HUDEP-2 (cell line): ENCODE results near the gene FBXL22.

Source experiments
- DNase-seq, 76 experiments: peaks; one replicate each; lab custom pipeline; 2025; ENCODE audit not compliant: unreplicated experiment in 76 of 76; lab: John Stamatoyannopoulos, UW

The FBXL22 gene

DNA sequence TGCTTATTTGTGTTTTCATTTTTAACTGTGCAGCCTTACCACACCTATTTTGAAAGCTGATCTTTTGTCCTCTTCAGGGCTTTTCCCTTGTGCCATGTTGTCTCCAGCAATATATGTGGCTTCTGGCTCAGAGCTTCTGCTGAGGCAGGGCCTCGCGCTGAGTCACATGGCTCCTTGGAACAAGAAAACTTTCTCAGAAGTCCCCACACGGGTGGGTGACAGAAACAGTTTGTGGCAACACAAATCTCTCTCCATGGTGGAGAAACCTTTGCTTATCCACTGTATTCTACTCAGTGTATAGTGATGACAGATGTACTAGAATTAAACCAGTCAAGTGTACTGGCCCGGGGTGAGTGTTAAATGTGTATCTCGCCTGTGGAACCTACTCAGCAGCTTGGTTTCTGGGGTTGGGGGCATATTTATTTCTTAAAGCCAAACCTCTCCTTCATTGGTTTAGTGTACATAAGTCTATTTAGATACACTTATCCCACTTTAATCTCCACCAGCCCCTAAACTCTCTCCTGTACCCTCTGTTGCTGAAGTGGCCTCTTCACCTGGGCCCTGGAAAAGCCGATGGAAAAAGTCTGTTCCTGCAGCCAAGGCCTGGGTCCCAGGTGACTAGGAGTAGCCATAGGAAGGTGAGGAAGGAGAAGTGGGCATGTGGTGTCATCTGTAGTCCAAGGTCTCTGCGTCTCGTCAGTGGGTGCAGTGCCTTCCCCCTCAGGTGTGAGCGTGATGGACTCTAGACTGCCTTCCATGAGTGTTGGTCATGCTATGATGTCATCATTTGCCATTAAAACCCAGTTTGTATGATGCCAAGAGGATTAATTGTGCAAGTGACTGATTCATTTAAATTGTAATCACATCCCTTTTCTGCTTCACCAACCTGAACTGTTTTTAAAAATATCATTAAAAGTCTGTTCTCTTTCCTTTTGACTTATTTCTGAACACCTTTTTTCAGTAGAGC is 3.2 kb upstream of the FBXL22 start:
- peak in 1 of 76 experiments; percentile 2 for DNase-seq

DNA sequence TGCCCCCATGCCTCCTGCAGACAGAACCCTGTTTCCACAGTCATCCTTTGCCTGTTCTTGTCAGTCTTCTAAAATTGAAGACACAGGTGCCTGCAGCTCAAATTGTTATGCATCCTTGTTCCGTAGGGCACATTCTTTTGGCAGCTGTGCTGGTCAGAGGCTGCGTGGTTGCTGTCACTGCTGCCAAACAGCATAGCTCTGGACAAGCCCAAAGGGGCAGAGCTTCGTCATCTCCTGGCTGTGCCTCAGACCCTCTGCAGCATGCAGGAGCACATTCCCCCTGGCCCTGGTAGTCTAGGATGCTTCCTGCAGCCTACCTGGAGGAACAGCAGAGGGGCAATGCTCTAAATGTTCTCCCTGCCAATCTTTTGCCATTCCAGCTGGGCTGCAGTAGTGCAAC is 2.1 kb upstream of the FBXL22 start:
- no peak for DNase-seq

DNA sequence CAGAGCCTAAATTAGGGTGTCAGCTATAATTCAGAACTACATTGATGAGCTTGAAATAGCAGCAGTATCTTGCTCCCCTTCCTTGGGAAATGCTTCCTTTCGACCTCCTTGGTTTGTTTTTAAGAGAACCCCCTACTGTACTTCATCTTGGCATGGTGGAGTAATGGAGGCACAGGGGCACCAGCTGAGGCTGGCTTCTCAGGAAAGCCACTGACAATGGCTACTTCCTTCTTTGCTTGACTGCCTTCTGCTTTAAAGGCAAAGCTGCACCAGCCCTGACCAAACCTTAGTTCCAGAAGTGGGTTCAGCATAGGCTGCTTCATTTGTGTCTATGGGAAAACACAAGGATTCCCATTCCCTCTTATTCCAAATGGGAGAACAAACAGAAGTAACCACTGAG is 1.5 kb upstream of the FBXL22 start:
- no peak for DNase-seq

DNA sequence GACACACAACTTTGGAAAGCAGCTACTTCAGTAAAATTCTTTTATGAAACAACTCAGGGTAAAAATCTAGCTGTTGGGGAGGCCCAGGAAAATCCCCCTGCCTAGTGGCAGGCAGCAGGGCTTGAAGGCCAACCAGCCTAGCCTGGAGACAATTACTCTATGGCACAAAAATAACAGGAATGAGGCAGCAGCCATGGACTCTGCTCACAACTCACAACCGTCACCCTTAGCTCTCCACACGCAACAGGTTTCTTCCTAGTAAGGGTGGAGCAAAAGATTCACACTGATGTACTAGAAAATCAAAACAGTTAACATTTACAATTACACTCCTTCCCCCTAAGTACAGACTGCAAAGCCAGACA is 530 bp upstream of the FBXL22 start:
- no peak for DNase-seq

DNA sequence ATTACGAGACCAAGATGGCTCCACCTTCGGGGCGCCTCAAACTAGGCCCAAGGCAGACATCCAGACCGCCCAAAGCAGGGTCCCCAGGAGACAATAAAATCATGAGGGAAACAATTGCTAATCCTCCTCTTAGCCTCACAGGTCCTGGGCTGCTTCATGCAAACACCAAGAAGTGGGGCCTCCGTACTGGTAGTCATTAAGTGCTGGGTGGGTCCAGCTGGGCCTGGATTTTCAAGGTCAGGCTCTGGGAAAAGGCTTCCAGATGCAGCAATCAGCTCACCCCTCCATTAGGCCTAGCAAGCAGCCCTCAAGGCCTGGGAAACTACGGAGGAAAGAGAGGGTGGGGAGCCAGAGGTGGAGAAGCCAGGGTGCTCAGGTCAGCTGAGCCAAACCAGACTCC is 634 bp downstream of the FBXL22 start:
- no peak for DNase-seq

DNA sequence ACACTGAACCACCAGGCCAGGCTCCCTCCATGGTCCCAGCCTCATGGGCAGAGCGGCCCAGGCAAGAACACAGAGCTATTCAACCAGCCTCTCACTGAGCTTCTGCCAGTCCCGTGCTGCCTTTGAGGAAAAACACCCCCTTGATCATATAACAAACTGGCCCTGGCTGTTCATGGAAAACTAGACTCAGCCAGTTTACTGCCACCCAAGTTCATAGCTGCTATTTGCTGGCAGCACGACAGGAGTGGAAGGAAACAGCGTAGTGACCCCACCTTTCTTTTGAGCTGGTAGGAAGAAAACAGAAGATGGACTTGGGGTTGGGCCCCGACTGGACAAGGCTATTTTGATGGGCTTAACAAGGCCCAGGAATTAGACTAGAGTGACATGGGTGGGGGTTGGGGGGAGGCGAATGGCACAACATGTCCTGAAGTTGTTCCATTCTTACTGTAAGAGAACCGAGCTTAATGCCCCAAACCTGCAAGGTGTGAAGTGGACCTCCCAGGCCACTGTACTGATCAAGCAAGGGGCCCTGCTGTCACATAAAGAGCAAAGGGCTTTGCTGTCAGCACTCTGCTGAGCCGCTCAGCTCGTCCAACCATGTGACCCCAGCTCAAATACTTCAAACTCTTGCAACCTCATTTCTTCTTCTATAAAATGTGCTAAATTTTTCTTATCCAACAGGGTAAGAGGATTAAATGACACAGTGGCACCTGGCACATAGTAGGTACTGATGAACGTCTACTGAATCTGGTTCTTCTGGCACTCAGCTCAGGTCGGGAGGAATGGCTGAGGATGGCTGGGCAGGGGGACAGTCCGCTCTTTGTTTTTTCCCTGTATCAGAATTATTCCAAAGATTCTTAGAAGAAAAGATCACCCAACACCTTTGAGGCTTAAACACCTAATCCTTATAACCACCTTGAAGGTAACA is 1.6 kb downstream of the FBXL22 start:
- DNase-seq = peak in 15 of 76 experiments; percentile 2 to 40 (median 11)

DNA sequence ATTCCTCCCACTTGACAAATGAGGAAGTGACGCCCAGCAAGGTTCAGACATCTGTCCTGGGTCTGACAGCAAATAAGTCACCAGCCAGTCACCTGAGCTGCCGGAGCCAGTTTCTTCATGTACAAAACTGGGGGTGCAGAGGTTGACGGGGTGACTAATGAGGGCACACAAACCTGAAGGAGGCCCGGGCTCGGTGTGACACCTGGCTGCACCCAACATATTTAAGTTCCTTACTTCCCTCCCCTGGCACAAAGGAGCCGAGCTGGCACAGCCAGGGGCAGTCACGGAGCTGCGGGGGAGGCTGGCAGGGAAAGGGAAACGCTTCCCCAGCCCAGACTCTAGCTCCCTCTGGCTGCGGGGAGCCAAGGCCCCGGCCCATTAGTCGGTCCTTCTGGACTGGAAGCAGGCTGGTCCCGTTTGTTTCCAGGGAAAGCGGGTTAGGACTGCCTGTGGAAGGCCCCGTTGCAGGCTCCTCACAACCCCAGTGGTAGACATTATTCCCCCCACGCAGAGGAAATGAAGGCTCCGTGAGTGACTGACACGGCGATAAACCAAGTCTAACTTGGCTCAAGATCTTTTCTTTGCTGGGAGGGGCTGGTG is 2.3 kb downstream of the FBXL22 start:
- DNase-seq = peak in 57 of 76 experiments; percentile 15 to 66 (median 43)

DNA sequence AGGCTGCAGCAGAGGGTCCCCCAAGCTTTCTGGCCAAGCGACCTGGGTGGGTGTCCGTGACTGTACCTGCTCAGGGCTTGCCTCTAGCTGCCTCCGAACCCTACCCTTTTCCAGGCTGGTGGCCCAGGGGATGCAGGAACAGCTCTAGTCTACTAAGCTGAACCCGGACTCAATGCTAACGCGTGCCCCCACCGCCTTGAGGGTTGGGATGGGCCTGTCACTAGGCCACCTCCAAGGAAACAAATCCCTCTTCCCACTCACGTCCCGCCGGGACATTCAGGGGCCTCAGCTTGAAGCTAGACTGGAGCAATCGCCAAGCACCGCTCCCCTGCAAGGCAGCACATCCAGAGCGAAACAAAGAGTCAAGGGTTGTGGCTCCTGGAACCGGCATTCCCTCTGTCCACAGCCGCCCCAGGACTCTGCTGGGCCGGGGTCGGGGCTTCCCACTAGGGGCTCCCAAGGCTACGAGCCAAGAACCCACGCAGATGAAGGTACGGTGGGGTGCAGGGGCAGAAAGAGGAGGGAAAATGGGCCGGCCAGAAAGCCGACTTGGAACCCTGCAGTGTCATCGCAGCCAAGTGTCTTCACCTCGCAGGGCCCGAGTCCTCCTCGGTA is 2.9 kb downstream of the FBXL22 start:
- peak in 21 of 76 experiments; percentile 7 to 73 (median 40) for DNase-seq

DNA sequence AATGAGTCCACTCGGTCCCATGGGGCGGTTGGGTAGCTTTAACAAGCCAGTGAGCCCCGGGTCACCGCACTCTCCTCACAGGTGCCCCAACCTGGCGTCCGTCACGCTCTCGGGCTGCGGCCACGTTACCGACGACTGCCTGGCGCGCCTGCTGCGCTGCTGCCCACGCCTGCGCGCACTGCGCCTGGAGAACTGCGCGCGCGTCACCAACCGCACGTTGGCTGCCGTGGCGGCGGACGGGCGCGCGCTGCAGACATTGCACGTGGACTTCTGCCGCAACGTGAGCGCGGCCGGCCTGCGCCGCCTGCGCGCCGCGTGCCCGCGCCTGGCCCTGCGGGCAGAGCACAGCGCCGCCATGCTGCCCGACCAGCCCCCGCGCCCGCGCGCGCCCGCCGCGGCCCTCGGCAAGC is 3.4 kb downstream of the FBXL22 start:
- peak in 74 of 76 experiments; percentile 21 to 92 (median 81) for DNase-seq

DNA sequence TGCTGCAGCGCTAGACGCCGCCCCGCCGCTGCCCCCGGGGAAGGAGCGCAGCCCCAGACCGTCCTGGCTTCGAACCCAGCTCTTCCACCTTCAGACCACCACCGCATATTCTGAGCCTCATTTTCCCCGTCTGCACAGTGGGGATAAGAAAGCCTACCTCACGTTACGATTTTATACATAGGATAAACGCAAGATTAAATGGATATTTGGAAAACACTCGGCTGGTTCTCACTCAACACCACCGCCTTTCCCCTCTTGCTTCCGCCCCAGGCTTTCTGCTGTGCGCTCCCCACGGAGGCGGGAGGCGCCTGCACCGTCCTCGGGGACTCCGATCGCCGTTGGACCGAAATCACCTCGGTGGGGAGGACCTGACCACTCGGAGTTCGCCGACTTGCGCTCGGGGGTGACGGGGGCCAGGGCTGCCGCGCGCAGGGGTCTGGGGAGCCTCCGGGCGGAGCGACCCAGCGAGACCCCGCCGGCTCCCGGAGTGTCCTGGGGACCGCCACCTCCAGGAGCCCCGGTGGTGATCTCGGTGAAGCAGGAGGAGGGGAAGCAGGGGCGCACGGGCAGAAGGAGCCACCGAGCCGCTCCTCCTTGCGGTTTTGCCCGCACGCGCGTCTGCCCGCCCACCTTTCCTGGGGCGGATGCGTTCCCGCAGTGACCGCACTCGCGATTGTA is 4.0 kb downstream of the FBXL22 start:
- DNase-seq = peak in 32 of 76 experiments; percentile 2 to 64 (median 30)

DNA sequence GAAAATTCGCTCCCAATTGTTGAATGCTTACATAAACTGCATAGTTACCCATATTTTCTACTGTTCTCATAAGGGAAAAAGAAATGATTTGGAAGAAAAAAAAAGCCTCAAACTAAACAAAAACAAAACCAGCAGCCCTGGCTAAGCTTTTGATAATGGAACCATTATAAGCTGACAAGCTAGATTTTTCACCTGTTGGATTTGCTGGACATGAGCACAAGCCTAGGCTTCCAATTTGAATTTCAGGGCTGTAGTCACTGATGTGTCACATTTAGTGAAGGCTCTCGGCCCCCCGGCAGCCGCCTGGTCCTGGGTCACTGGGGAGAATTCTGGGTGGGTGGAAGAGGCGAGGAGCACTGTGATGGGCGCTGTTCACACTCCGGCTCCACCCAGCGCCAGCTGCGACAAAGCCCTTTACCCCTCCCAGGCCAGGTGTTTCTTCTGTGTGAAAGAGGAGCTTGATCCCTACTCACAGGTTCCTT is 4.6 kb downstream of the FBXL22 start:
- peak in 1 of 76 experiments; percentile 36 for DNase-seq

DNA sequence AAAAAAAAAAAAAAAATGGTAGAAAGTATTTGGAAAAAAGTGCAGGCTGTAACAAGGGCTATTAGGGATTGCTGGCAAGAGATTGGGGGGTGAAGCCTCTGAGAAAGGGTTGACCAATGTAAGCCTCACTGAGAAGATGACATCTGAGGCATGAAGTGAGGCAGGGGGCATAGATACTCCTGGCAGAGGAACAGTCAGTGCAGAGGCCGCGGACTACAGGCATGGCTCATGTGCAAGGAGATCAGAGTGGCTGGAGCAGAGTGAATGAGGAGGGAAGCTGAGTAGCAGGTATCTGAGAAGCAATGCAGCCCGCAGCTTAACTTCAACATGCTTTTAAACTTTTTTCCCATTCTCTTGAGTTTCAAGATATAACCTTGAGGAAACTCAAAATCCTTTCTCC is 5.4 kb downstream of the FBXL22 start:
- DNase-seq = no peak

DNA sequence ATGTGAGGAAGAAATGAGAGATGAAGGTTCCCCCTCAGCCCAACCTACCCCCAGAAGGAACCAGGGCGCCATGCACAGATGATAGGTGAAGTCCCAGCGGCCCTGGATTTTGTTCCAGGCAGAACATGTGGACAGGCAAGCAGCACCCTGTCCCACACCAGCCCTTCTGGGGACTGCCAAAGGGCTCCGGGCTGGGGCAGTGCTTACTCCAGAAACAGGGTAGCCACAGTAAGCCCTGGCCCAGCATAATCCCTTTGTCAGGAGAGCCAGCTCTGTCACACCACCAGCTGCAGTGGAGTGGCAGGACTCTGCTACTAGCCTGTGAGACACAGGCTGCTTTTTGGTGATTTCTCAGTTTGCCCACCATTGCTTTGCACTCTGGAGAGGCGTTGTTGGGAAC is 6.3 kb downstream of the FBXL22 start:
- DNase-seq = no peak

DNA sequence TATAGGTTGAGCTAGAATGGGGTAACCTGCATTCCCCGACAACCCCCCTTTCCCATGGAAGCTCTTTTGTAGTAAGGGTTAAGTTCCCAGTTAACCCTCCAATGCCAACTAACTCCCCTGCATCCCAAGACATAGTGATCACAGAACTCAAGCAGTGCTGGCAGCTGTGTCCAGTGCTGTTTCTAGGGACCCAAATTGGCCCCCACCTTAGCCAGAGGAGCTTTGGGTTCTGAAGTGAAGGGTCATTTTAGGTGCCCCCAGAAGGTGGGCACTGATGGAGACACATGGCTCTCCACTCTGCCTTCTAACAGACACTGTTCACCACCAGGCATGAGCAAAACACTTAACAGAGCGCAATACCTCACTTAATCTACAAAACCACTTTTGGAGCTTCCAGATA is 7.1 kb downstream of the FBXL22 start:
- no peak for DNase-seq

DNA sequence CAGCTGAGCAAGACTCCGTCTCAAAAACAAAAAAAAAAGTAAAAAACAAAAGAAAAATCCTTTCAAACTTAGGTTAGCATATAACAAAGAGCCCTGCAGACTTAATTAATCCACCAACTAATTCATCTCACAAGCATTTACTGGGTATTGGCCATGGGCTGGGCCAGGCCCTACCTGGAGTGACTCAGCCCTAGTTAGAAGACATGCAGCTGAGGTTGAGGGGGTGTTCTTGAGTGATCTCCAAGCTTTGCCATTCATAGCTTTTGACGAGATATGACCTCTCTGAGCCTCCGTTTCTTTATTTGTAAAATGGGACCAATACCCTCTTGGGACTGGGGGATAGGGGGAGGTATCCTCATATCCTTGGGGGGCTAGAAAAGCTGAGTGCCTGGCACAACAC is 7.8 kb downstream of the FBXL22 start:
- DNase-seq = no peak

DNA sequence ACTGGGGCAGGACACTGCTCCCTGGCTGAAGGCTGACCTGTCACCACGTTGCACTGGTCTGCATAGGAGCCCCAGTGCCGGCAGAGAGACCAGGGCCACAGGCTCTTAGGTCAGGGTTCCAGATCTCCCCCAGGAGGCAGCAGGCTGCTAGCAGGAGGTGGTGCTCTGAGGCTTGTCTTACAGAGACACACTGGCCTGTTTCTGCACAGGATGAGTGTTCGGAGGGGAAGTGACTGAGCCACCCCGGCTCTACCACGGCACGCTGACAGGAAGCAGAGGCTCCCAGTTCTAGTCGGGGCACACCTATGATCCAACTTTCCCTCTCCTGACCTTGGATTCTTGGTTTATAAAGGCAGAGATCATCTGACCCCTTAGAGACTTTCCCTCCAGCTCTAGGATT is 8.6 kb downstream of the FBXL22 start:
- no peak for DNase-seq

DNA sequence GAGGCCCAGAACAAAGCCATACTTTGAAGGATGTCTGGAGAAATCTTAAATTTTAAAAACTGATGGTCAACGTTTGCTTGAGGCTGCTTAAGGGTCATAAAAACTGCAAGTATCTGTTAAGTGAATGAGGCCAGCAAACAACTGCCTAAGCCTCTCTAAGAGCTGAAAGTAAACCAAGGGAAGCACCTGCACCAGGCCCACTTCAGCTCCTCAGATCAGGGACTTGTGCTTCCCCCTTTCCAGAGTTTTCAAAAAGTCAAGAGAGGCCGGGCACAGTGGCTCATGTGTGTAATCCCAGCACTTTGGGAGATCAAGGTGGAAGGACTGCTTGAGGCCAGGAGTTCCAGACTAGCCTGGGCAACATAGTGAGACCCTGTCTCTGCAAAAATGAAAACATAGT is 9.1 kb downstream of the FBXL22 start:
- no peak for DNase-seq

DNA sequence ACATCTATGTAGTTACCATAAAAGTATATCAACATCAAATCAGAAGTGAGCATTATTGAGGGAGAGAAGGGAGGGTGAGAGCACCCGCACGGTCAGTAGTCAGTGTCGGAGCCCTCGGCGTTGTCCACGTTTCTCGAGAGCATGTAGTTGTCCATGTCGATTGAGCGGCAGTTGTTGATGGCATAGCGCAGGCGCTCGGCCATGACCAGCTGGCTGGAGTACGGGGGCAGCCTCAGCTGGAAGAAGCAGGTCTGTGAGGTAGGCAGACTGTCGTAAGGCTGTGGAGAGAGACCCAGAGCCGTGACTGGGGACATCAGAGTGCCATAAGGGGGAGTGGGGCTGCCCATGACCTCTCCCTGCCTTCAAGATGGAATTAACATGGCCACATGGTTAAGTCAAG is 11.8 kb downstream of the FBXL22 start:
- DNase-seq = no peak

DNA sequence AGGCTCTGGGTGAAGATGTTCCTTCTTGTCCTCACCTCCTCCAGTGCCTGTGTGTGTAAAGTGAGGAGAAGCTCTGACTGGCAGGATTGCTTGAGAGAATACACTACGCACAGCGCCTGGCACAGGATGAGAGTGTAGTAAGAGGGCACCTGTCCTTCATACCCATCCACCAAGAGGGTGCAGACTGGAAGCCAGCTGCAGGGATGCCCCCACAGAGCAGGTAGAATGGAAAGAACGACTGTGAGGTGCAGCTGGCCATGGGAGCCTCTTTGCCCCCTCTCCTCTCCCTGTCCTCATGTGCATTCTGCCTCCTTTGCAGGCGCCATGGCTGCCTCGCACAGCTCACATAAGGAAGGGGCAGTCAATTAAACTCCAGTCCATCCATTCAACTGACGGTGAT is 12.3 kb downstream of the FBXL22 start:
- no peak for DNase-seq
